LNCAP (cell line): ENCODE data around the gene DSC2.

Source experiments
- TF ChIP-seq, protein P1 (sequence below): fragments of 450-650 bp; IDR thresholded peaks from 2 replicates; pipeline ENCODE4 v1.5.1; 2017; ENCODE audit warnings: mild to moderate bottlenecking

Gene DSC2

DNA sequence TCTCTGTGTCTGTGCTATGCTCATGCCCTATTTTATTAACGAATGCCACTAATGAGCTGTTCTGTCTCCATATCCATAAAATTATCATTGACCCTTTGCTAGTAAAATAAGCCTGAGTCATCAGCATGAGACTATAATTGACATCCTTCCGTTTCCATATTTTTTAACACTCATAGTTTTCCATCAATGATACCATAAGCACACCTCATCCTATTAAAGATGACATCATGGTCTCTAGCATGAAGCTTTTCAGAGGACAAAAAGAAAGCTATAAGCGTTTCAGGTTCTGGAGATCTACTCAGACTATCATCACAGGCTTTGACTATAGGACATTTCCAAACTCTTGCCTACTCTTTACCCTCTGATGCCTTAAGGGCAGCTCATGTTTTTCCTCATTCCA, 1.2 kb upstream of the DSC2 start:
- TF ChIP-seq, protein P1, sequence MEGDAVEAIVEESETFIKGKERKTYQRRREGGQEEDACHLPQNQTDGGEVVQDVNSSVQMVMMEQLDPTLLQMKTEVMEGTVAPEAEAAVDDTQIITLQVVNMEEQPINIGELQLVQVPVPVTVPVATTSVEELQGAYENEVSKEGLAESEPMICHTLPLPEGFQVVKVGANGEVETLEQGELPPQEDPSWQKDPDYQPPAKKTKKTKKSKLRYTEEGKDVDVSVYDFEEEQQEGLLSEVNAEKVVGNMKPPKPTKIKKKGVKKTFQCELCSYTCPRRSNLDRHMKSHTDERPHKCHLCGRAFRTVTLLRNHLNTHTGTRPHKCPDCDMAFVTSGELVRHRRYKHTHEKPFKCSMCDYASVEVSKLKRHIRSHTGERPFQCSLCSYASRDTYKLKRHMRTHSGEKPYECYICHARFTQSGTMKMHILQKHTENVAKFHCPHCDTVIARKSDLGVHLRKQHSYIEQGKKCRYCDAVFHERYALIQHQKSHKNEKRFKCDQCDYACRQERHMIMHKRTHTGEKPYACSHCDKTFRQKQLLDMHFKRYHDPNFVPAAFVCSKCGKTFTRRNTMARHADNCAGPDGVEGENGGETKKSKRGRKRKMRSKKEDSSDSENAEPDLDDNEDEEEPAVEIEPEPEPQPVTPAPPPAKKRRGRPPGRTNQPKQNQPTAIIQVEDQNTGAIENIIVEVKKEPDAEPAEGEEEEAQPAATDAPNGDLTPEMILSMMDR: no peak

- TF ChIP-seq, protein P1: no peak
Observed at GRCh38 chr18:31102941-31103340, 720 bp upstream of the DSC2 start.

DNA sequence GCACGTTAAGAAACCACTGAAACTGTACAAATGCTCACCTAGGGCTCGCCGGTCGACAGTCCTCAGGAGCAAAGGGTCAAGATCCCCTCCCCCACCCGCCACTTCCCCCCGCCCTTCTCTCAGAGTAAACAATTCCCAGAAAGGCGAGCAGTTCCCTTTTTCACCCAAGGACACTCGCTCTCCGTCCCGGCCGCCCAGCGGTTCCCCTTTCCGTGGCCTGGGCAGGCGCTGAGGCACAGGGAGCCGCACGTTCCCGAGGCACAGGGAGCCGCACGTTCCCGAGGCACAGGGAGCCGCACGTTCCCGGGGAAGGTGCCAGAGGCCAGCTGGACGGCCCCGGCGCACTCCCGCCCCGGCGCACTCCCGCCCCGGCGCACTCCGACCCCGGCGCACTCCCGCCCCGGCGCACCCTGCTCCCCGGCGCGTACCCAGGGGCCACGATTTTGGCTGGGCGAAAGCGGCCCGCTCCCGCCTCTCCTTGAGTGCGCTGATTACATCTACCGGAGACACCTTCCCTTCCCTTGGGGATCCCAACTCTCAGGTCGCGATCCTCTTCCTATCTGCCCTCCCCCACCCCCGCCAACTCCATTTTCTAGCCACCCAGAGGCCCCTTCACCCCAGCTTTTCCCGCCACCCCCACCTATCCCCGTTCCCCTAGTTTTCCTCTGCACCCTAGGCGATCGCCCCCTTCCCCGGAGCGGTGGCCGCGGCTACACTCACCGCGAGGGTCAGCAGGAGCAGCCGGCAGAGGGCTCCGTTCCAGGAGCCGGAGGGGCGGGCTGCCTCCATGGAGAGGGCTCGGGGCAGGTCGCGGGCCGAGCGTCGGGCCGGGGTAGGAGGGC, 817 bp downstream of the DSC2 start:
- TF ChIP-seq, protein P1: peak; percentile 32; the same call in 1 of the 2 replicates

DNA sequence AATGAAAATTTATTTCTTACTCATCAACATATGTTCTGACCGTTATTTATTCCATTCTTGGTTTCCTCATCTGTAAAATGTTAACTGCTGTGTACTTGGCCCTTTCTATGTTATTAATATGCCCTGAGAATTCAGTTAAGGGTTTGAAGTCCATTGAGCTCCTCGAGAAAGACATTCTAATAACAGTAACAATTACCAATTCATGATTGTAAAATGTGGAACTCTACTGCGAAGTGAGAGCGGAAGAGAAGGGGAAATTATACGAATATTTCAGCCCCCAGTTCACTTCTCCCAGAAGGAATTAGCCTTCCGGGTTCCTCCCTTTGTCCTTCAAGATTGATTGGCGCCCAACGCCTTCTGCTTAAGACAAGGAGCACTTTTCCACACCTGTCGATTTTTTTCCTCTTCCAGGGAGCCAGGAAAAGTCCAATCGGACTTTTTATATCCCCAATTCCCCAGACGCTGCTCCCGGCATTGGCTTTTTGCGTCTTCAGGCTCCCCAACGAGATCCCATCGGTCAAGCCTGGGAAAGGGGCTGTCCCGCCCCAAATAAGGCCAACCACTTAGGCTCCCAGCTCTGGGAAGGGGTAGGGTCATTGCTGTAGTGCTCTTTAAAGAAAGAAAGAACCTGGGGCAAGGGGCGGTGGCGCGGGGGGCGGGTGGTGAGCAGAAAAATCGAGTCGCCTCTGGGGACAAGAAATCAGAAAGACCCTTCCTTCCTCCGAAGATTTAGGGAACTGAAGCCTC, 1.6 kb downstream of the DSC2 start:
- TF ChIP-seq, protein P1: no peak

DNA sequence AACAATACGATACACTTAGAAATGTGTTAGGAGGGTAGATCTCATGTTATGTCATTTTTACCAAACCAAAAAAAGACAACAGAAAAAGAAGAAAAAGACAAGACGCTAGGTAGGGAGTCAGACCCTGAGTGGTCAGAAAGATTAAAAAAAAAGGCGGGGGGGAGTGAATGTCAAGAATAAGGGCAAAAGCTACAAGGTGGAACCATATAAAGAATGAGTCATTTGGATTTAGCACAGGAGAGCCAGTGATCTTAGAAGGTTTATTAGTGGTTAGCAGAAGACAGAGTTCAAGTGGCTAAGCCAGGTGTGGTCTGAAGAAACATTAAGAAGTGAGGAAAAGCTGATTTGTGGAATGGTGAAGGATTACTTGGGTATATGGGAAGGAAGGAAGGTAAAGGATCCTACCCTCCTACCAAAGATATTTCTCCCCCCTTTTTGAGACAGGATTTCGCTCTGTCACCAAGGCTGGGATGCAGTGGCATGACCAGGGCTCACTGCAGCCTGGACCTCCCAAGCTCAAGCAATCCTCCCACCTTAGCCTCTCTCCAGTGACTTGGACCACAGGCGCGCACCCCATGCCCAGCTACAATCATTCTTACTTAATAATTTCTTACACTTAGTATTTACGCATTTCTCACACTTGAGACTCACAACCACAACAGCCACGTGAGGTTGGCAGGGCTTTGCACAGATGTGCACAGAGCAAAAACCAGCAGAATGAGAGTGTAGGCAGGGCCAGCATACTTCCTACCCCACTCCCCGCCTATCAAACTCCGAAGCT, 2.6 kb downstream of the DSC2 start:
- TF ChIP-seq, protein P1: no peak

DNA sequence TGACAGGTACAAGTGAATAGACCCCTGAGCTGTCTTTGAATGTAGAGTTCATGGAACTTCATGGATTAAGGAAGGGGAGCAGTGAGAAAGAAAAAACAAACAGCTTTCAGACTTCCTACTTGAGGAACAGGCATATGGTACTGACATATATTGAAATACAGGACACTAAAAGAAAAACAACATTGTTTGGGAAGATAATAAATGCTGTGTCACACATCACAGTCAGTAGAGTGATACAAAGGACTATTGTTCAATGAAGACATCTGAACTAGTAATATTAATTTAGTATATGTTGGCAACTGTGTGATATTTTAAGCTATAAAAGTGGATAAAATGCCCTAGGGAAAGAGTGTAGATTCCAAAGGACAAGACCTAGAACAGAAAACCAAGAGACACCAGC, 3.3 kb downstream of the DSC2 start:
- TF ChIP-seq, protein P1: no peak

DNA sequence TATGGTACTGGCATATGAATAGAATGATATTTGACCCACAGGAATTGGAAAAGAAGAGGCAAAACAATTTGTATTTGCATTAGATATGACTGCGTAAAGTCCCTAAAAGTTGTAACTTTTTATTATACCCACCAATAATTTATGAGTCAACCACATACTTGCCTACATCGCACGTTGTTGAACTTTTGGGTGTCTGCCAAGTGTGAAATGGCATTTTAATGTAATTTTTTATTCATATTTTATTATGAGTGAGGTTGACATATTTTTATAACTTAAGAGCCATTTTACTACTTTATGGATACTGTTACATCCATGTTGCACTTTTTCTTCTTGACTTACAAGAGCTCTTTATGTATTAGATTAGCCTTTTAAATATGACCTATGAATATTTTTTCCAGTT, 4.6 kb downstream of the DSC2 start:
- TF ChIP-seq, protein P1: no peak
